SW 1271 (cell line): ENCODE results near the gene VAT1.
"Not testable (repeated sequence)": the region's sequence is repeated elsewhere in the genome, so short reads cannot be mapped to it uniquely, and the experiment has no call there.

Experiments used
- DNase-seq, 2 experiments: peaks; one replicate each; lab custom pipeline; 2025; lab: John Stamatoyannopoulos, UW

The VAT1 gene

GRCh38 chr17:43021741-43022512, at the start of gene VAT1:
Gene VAT1, minus strand, starts transcription at chr17:43022385. Its CDS starts 63 bp downstream, at chr17:43022322.
- peak; percentile 36 to 81 for DNase-seq

- no peak for DNase-seq
Observed at GRCh38 chr17:43070872-43071271, 48.7 kb upstream of the VAT1 start.

DNA sequence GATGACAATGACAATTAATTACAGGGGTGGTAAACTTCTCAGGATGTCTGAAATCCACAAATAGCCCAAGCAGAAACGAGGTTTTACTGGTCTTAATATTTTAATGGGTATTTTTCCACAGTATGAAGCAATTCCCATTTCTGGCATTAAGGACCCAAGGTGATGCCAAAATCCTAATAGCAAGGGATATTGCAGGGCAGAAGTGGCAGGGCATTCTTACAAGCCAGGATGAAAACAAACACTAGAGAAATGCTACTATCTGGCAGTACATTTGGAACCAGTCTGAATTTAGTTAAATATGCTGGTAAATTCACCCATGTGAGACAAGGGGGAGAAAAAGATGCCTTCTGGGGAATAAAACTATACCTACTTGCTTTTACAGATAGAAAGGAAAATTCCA, 48.1 kb upstream of the VAT1 start:
- DNase-seq = no peak

GRCh38 chr17:43069368-43069898, 47.2 kb upstream of the VAT1 start:
- DNase-seq = no peak

DNA sequence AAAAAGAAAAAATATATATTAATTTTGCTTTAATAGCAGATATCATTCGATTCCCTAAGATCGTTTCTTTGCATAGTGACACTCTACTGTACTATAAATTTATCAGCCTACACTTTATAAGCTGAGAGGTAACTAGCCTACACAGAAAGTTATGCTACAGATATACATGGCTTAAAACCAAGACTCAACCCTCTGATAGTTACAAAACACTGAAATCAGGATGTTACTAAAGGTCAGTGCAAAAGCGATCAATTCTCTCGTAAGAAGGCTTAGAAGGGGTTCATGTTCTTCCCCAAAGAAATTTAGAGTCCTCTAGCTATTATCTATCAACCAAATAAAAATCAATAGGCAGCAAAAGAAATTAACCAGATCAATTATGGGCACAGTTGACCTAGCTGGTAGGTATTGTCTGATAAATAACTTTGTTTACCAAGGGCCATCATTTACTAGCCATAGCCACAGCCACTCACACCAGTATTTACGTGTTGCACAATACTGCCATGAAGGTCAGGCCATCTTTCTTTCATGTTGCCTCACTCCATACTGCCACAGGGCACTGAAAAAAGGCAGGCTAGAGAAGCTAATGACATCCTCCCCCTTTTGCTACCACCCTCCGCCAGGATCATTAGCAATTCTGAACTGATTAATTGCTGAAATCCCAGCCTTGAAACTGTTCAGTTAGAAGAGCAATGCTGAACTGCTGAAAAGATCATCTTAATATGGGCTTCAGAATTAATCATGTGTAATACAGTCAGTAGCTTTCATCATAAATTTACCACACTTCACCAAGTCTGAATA, 46.6 kb upstream of the VAT1 start:
- no peak for DNase-seq

DNA sequence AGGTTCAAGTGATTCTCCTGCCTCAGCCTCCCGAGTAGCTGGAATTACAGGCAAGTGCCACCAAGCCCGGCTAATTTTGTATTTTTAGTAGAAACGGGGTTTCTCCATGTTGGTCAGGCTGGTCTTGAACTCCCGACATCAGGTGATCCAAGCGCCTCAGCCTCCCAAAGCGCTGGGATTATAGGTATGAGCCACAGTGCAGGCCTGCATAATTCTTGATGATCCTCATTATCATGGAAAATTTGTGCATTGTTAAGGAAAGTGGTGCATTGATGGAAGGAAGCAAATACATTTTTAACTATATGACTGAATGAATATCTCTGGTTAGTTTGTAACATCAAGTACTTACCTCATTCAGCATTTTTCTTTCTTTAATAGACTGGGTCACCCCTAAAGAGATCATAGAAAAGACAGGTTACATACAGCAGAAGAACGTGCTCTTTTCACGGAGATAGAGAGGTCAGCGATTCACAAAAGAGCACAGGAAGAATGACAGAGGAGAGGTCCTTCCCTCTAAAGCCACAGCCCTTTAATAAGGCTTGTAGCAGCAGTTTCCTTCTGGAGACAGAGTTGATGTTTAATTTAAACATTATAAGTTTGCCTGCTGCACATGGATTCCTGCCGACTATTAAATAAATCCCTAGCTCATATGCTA, 40.9 kb upstream of the VAT1 start:
- DNase-seq = no peak

- no peak for DNase-seq
Observed at GRCh38 chr17:43056051-43056450, 33.9 kb upstream of the VAT1 start.

GRCh38 chr17:43053008-43053407, 30.8 kb upstream of the VAT1 start:
- DNase-seq = not testable (repeated sequence)

GRCh38 chr17:43051969-43052368, 29.8 kb upstream of the VAT1 start:
- DNase-seq = no peak

GRCh38 chr17:43044024-43044423, 21.8 kb upstream of the VAT1 start:
- DNase-seq = no peak

DNA sequence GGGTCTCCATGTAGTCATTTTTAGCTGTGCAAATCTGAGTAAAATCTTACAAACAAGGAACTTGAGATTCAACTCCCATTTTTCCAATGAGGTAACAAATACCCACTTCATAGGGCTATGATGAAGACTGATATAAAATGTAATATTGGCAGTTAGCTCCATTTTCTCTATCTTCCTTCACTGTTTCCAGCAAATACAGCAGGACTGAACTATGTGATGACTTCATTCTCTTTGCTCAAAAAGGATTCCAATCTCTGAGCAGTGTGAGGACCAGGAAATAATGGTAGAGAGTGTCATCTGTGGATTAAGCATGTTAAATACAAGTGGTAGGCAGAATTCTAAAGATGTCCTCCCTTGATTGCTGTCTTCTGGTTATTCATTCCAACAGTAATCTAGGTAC, 21.1 kb upstream of the VAT1 start:
- DNase-seq = no peak

- DNase-seq = no peak
Observed at GRCh38 chr17:43042025-43042628, 19.9 kb upstream of the VAT1 start.

DNA sequence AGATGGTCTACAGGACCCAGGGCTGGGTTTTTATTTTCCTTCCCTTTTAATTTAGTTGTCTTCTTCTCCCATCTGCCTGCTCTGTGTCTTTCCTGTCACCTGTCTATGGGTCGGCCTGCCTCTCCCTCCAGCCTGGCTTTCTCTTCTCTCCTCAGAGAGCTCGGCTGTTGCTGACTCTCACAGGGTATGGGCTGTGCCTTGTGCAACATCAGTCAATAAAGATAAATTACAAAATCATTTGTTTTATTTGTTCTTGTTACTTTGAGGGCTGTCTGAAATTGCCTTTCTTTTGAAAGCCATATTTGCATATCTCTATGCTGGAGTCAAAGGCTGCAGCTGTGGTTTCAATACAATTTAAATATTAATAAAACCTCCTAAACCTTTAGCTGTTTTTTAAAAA, 18.5 kb upstream of the VAT1 start:
- DNase-seq = no peak

- no peak for DNase-seq
Observed at GRCh38 chr17:43039646-43040045, 17.5 kb upstream of the VAT1 start.

- no peak for DNase-seq
Observed at GRCh38 chr17:43034894-43035293, 12.7 kb upstream of the VAT1 start.

GRCh38 chr17:43033948-43034881, 12.0 kb upstream of the VAT1 start:
- DNase-seq = no peak

GRCh38 chr17:43031666-43032065, 9.5 kb upstream of the VAT1 start:
- DNase-seq = no peak

GRCh38 chr17:43030137-43030767, 8.1 kb upstream of the VAT1 start:
- no peak for DNase-seq

DNA sequence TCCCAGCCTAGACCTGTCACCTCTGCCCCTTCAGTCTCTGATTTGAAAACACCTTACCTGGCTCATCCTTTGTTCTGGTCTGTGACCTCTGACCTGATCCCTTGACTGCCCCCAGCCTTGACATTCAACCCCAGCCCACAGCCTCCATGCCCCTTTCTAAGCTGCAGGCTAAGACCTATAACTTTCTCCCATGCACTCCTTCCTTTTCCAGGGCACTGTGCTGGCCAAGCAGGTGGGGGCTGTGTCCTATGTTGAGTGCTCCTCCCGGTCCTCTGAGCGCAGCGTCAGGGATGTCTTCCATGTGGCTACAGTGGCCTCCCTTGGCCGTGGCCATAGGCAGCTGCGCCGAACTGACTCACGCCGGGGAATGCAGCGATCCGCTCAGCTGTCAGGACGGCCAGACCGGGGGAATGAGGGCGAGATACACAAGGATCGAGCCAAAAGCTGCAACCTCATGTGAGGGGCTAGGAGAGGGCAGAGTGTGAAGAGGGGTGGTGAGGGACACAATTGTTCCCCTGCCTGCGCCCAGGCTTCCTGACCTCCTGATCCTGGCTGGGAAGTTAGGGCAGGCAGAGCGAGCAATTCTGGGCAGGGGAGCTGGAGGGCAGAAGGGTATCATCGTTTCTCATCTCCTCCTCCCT, 6.2 kb upstream of the VAT1 start:
- DNase-seq = no peak
